PC-3 (cell line): Measurements from ENCODE around the gene GPR32. TPM values are rescaled to one million over a fixed set of nuclear protein-coding genes. Genes with fewer than 3 reads are reported as not detected.

Experiments used
- ATAC-seq: fragments of 200-7000 bp; cut with Tn5 transposase; 2 replicates; pipeline ENCODE4 v1.9.1; 2020; ENCODE audit warnings: mild to moderate bottlenecking, moderate library complexity
- BruUV-seq: library from RNA; stranded (reverse); fragments of 400-500 nt; replicated peaks from 2 replicates; lab custom pipeline; 2021; lab: Mats Ljungman, UMichigan
- CTCF ChIA-PET: fragments of 300-600 bp; sonication (Branson Sonifier 250); formaldehyde crosslinking; loops from one replicate; lab custom pipeline; 2022; ENCODE audit warnings: antibody characterized with exemption; lab: Charles Lee
- POLR2A ChIA-PET: fragments of 300-600 bp; sonication (Branson Sonifier 250); formaldehyde crosslinking; loops from one replicate; lab custom pipeline; 2022; ENCODE audit warnings: antibody characterized with exemption; ENCODE audit not compliant: unreplicated experiment; lab: Charles Lee
- DNase-seq: peaks from one replicate; pipeline ENCODE4 v3.0.0-alpha.2; 2015
- H2AFZ ChIP-seq: fragments of 300-600 bp; sonication (generic); 2 replicates; pipeline ENCODE4 v1.6.0; 2016; ENCODE audit warnings: antibody characterized with exemption, low read length
- H3F3A ChIP-seq: fragments of 300-600 bp; sonication (generic); one replicate; pipeline ENCODE4 v1.6.0; 2017; ENCODE audit warnings: antibody characterized with exemption, low read length, control low read depth, mild to moderate bottlenecking; ENCODE audit not compliant: unreplicated experiment
- H3K27ac ChIP-seq: fragments of 300-600 bp; sonication (generic); 2 replicates; pipeline ENCODE4 v1.5.1; 2016; ENCODE audit warnings: mild to moderate bottlenecking, low read length
- H3K27me3 ChIP-seq: fragments of 300-600 bp; sonication (generic); 2 replicates; pipeline ENCODE4 v1.6.1; 2016; ENCODE audit warnings: low read length, mixed read lengths
- H3K36me3 ChIP-seq: fragments of 300-600 bp; sonication (generic); 2 replicates; pipeline ENCODE4 v1.6.1; 2016; ENCODE audit warnings: low read depth, mixed run types, low read length, mixed read lengths
- H3K4me1 ChIP-seq: fragments of 300-600 bp; sonication (generic); 2 replicates; pipeline ENCODE4 v1.5.1; 2016; ENCODE audit warnings: low read length; ENCODE audit not compliant: insufficient read depth
- H3K4me2 ChIP-seq: fragments of 300-600 bp; sonication (generic); 2 replicates; pipeline ENCODE4 v1.6.0; 2016; ENCODE audit warnings: low read length
- H3K4me3 ChIP-seq: fragments of 300-600 bp; sonication (generic); 2 replicates; pipeline ENCODE4 v1.5.1; 2016; ENCODE audit warnings: mild to moderate bottlenecking, low read length, mixed read lengths
- H3K79me2 ChIP-seq: fragments of 300-600 bp; sonication (generic); 2 replicates; pipeline ENCODE4 v1.6.1; 2017; ENCODE audit warnings: low read length, mixed read lengths
- H3K9ac ChIP-seq: fragments of 300-600 bp; sonication (generic); 2 replicates; pipeline ENCODE4 v1.6.0; 2016; ENCODE audit warnings: mild to moderate bottlenecking, low read length
- H3K9me2 ChIP-seq: fragments of 300-600 bp; sonication (generic); replicated peaks from 2 replicates; pipeline ENCODE4 v1.6.1; 2016; ENCODE audit warnings: mixed run types, low read length, mixed read lengths
- H3K9me3 ChIP-seq: fragments of 300-600 bp; sonication (generic); 2 replicates; pipeline ENCODE4 v1.6.1; 2016; ENCODE audit warnings: low read length, mixed read lengths
- H4K20me1 ChIP-seq: fragments of 300-600 bp; sonication (generic); 2 replicates; pipeline ENCODE4 v1.6.1; 2016; ENCODE audit warnings: low read length, mixed read lengths
- EZH2 ChIP-seq: fragments of 300-600 bp; sonication (generic); IDR thresholded peaks from one replicate; pipeline ENCODE4 v1.6.1; 2017; ENCODE audit warnings: antibody characterized with exemption, mild to moderate bottlenecking, low read length; ENCODE audit not compliant: unreplicated experiment
- EZH2phosphoT487 ChIP-seq: fragments of 300-600 bp; sonication (generic); IDR thresholded peaks from 2 replicates; pipeline ENCODE4 v1.6.1; 2018; ENCODE audit warnings: mild to moderate bottlenecking, antibody characterized with exemption, low read length, borderline replicate concordance
- intact Hi-C: fragments of 100-400 bp; cut with micrococcal nuclease; formaldehyde crosslinking; loops from 2 replicates; pipeline ENCODE4 v1.9.0; 2023
- total RNA-seq: library from RNA; depleted of rRNA; stranded (reverse); fragments of >200 nt; gene quantifications from 2 replicates; pipeline ENCODE4 v1.2.3, GENCODE V29; 2014
- TF ChIP-seq, protein P1 (sequence below): fragments of 300-600 bp; sonication (generic); conservative IDR thresholded peaks from 2 replicates; pipeline ENCODE4 v1.5.1; 2017; ENCODE audit warnings: antibody characterized with exemption, low read depth, mild to moderate bottlenecking, low read length

GPR32 gene
- total RNA-seq, 1 experiment from 2014 or later, result not detected

DNA sequence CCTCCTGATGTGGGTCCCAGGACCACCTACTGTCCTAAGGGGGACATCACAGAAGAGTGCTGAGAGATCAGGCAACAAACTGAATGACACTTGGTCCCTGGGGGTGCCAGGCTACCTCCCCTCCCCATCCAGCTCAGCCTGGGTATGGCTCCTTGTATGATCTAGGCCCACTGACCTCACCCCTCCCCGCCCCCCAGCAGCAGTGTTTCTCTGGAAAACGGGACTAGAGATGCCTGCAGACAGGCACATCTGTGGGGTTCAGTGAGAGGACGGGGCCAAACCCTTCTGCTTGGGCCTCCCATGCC, 29.2 kb downstream of the GPR32 start:
- Histone ChIP-seq H2AFZ (no peak overlapping the region), H3K9ac (no peak overlapping the region), H3K4me3 (no peak overlapping the region), H3K9me2 (no peaks in the 10 kb centered on the region), H3F3A (peaks cover 7% of the 10 kb centered on the region), H3K4me1 (peaks cover 13% of the 10 kb centered on the region), H3K36me3 (peaks cover 67% of the 10 kb centered on the region), H3K4me2 (no peak overlapping the region), H3K9me3 (no peaks in the 10 kb centered on the region), H3K27ac (no peak overlapping the region), H4K20me1 (peaks cover 81% of the 10 kb centered on the region), H3K27me3 (no peaks in the 10 kb centered on the region), H3K79me2 (peaks cover 61% of the 10 kb centered on the region)
- ATAC-seq, result no peak
- ChIA-PET CTCF (no interaction called here), POLR2A (no interaction called here)
- no TSS peak for BruUV-seq
- DNase-seq, result no peak
- TF ChIP-seq EZH2 (no peak), EZH2phosphoT487 (no peak)
- TF ChIP-seq, protein P1, sequence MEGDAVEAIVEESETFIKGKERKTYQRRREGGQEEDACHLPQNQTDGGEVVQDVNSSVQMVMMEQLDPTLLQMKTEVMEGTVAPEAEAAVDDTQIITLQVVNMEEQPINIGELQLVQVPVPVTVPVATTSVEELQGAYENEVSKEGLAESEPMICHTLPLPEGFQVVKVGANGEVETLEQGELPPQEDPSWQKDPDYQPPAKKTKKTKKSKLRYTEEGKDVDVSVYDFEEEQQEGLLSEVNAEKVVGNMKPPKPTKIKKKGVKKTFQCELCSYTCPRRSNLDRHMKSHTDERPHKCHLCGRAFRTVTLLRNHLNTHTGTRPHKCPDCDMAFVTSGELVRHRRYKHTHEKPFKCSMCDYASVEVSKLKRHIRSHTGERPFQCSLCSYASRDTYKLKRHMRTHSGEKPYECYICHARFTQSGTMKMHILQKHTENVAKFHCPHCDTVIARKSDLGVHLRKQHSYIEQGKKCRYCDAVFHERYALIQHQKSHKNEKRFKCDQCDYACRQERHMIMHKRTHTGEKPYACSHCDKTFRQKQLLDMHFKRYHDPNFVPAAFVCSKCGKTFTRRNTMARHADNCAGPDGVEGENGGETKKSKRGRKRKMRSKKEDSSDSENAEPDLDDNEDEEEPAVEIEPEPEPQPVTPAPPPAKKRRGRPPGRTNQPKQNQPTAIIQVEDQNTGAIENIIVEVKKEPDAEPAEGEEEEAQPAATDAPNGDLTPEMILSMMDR, result no peak
- intact Hi-C loops, result no loop called here

DNA sequence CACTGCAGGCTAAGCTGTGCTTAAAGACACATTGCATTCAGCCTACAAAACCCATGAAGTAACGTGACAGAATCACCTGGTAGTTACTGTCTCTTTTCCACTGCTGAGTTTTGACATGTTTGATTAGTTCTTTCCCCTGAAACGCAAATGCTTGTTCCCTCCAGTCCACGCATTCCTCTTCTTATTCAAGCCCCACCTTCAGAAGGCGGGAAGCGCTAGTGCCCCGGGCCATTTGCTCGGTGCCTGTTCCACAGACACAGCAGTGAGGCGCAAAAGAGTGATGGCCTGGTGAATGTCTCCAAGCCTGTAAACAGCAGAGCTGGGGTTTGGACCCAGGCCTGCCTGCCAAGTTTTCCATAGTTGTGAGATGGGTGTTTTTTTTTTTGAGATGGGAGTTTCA, 30.8 kb downstream of the GPR32 start:
- no peak overlapping the region for H2AFZ ChIP-seq
- peaks cover 61% of the 10 kb centered on the region for H3K79me2 ChIP-seq
- DNase-seq, result no peak
- no peak for TF ChIP-seq EZH2phosphoT487
- TF ChIP-seq EZH2, result no peak
- TF ChIP-seq, protein P1, result no peak
- H3K9me3 ChIP-seq, result no peaks in the 10 kb centered on the region
- no peak overlapping the region for H3K9ac ChIP-seq
- no peak overlapping the region for H3K4me3 ChIP-seq
- peak overlapping the region; percentile 32; the same call in 1 of the 2 replicates for H3K4me2 ChIP-seq
- H3K36me3 ChIP-seq, result peaks cover 67% of the 10 kb centered on the region
- ATAC-seq, result no peak
- H3K4me1 ChIP-seq, result peaks cover 19% of the 10 kb centered on the region
- BruUV-seq, result no TSS peak
- CTCF ChIA-PET, result no interaction called here
- H4K20me1 ChIP-seq, result peaks cover 74% of the 10 kb centered on the region
- no peaks in the 10 kb centered on the region for H3K9me2 ChIP-seq
- peaks cover 7% of the 10 kb centered on the region for H3F3A ChIP-seq
- no peak overlapping the region for H3K27ac ChIP-seq
- H3K27me3 ChIP-seq, result no peaks in the 10 kb centered on the region
- POLR2A ChIA-PET, result no interaction called here
- intact Hi-C loops, result loop anchor here (5.0 kb wide), 2 partner anchors 216 to 306 kb away; partner anchors contain the start of genes CTU1 and KLK10

DNA sequence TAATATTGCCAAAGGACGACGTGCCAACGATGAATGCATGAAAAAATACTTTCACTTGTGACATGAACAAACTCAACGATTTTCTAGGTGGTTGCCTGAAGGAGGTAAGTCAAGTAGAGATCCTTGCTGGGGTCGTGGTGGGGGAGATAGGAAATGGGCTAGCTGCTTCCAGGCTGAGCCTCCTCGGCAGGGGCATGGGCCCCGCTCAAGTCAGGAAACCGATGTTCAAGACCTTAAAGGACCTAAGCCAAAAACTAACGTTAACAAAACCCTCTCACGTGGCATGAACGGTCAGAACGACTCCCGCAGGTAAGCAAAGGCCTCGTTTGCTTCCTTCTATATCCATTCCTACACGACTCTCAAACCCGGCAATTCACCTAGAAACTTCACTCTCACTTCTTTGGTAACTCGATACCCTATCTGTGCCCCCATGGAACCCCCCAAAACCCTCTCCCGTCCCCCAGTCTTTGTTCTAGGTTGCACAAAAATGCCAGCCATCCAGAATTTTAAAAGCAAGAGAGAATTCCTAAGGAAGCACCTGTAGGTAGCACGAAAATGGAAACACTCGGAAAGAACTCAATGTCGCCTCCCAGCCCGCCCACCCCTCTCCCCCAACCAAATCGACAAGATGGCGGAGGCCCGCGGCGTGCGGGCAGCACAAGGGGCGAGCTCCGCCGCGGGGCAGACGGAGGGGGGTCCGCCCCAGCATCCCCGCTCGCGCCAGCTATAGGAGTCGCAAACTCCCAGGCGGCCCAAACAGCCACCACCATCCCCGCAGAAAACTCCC, 33.6 kb downstream of the GPR32 start:
- peak overlapping the region; percentile 85 for H3K27ac ChIP-seq
- H3K36me3 ChIP-seq, result peaks cover 45% of the 10 kb centered on the region
- peak overlapping the region; percentile 96 for H3K9ac ChIP-seq
- TSS peak; percentile 71 for BruUV-seq
- peaks cover 52% of the 10 kb centered on the region for H3K79me2 ChIP-seq
- peak overlapping the region; percentile 77 for H2AFZ ChIP-seq
- peak overlapping the region; percentile 92 for H3K4me3 ChIP-seq
- no peaks in the 10 kb centered on the region for H3K27me3 ChIP-seq
- no peaks in the 10 kb centered on the region for H3F3A ChIP-seq
- H4K20me1 ChIP-seq, result peaks cover 47% of the 10 kb centered on the region
- H3K4me2 ChIP-seq, result peak overlapping the region; percentile 96
- peak; percentile 33 for DNase-seq
- ATAC-seq, result peak; percentile 28
- TF ChIP-seq EZH2phosphoT487, result no peak
- no peak for TF ChIP-seq EZH2
- TF ChIP-seq, protein P1, result no peak
- H3K4me1 ChIP-seq, result peaks cover 19% of the 10 kb centered on the region
- intact Hi-C loops, result loop anchor here (5.0 kb wide), 2 partner anchors 213 to 303 kb away; partner anchors contain the start of genes CTU1 and KLK10
- CTCF ChIA-PET, result no interaction called here
- POLR2A ChIA-PET, result interaction anchor here (0.6 kb wide), 1 partner anchor 172 kb away, joined by 8 read pairs; no protein-coding TSS in a partner anchor
- no peaks in the 10 kb centered on the region for H3K9me2 ChIP-seq
- H3K9me3 ChIP-seq, result no peaks in the 10 kb centered on the region
